ENCODE results near the gene HRH2.
"Not testable (repeated sequence)": the region's sequence is repeated elsewhere in the genome, so short reads cannot be mapped to it uniquely, and the experiment has no call there.

Gene HRH2

DNA sequence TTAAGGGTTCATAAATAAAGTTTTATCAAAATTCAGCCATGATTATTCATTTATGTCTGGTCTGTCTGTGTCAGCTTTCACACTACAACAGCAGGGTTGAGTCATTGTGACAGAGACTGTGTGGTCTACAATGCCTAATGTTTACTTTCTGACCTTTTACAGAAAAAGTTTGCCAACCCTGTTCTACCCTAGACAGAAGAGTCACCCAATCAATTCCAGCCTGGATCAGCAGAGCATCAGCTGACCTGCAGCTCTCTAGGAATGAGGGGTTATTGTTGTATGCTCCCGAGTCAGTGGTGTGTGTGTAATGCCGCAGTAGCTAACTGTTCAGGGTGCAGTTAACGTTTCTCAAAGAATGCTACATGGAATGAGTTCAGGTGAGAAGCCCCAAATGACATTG, 87.3 kb downstream of the HRH2 start:
- no peak for DNase-seq

DNA sequence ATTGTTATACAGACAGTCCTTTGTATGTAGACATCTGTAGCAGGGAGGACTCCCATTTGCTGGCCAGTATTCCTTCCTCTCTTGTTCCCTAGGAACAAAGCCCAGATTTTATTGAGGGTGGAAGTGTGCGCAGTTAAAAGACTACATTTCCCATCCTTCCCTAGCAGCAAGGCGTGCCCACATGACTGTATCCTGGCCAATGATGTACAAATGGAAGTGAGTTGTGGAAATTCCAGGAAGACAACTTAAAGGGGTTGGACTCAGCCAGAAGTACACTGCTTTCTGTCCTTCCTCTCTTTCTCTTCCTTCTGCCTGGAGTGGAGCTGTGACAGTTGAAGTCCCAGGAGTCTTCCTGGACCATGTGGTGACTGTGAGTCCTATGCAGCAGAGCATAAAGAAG, 89.0 kb downstream of the HRH2 start:
- no peak for DNase-seq

- no peak for DNase-seq
Observed at GRCh38 chr5:175747539-175748060, 89.7 kb downstream of the HRH2 start.

- no peak for DNase-seq
Observed at GRCh38 chr5:175748650-175749049, 90.8 kb downstream of the HRH2 start.

- no peak for DNase-seq
Observed at GRCh38 chr5:175749591-175749990, 91.7 kb downstream of the HRH2 start.

DNA sequence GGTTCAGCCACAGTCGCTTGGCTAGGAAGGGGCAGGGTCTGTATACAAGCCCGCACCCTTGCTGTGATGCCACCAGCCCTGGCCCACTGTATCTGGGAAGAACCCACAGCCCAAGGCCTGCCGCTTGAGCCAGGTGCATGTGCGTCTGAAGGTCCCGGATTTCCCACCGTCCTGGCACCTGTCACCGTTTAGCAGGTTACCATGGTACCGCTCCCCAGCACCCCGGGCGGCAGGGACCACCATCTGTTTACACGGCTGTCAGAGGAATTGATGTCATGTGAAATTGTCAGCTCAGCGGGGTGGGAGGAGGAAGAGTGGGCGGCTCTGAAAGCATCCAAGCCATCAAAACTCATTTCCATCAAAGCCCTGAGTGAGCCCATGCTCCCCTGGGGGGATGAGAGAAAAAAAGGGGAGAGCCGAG, 92.7 kb downstream of the HRH2 start:
- DNase-seq = peak; percentile 7

- DNase-seq = no peak
Observed at GRCh38 chr5:175751369-175751768, 93.5 kb downstream of the HRH2 start.

DNA sequence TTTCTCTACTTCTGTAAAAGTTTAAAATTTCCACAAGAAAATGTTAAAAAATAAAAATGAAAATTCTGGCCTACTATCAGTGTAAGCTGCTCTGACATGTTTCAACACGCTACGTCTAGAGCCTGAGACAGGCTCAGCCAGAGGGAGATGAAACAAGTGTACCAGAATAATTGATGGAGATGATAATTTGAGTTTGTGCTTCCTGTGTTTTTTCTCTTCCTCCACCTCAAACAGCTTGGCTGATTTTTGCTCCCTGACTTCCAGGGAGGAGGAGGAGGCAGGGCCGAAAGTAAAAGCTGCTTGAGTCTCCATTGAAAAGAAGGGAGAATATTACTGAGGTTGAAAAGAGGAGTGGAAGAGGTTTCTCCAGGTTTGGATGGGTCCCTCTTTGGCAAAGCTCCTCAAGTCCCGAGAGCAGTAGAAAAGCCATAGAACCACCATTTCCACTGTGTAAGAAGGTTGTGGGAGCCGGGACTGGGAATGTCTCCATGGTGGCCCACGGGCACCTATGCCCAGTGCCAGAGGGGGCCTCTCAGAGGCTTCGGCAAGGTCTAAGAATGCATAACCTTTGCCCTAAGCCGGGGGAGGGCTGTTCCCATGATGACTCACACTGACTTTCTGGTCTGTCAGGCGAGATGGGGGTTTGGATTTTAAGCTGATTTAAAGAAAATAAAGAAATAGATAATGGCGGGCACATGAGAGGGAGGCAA, 95.1 kb downstream of the HRH2 start:
- DNase-seq = no peak

GRCh38 chr5:175753536-175754402, 95.9 kb downstream of the HRH2 start:
- DNase-seq = no peak

DNA sequence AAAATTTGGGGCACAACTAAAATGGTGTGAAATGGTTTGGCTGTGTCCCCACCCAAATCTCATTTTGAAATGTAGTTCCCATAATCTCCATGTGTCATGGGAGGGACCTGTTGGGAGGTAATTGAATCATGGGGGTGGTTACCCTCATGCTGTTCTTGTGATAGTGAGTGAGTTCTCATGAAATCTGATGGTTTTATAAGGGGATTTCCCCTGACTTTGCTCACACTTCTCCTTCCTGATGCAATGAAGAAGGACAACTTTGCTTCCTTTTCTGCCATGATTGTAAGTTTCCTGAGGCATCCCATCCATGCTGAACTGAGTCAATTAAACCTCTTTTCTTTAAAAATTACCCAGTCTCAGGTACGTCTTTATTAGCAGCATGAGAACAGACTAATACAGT, 102.1 kb downstream of the HRH2 start:
- DNase-seq = not testable (repeated sequence)
